ENCODE measurements around the gene TFAP2C.
A peak's percentile ranks its signal among the peaks of the same experiment; 100 is the strongest.
"Not testable (repeated sequence)": the region's sequence is repeated elsewhere in the genome, so short reads cannot be mapped to it uniquely, and the experiment has no call there.

TFAP2C gene

DNA sequence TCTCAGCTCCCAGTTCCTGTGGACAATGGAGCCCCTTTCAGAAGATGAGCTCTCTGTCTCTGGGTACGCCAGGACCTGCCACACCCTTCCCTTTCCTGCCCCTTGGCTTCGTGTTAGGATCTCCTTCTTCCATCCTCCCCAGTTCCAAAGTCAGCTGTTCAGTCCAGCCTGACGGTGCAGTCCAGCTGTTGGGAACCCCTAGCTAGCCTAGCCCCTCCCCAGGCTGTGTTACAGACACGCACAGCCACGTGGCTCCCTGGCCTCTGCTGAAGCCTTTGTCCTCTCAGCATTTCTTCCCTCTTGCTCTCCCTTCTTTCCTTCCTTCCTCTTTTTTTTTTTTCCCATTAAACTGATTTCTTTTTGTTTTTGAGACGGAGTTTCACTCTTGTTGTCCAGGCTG is 12.4 kb upstream of the TFAP2C start:
- DNase-seq (ENCODE audit: low read depth), result no peak

DNA sequence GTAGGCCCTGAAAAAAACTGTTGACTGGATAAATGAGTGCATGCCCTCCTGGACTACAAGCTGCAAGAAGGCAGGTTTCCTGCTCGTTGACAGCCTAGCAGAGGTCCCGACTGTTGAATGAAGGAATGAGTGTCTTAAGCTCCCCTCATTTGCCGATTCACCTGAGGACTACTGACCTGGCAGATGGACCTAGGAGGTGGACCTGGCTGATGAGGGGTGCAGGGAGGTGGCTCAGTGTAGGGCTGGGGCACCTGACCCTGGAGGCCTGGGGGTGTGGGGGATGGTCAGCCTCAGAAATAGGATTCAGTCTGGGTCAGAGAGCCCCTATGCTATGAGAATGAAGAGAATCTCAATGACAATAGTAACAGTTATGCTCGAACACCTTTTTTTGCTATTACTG is 11.6 kb upstream of the TFAP2C start:
- no peak for DNase-seq (ENCODE audit: low read depth)

DNA sequence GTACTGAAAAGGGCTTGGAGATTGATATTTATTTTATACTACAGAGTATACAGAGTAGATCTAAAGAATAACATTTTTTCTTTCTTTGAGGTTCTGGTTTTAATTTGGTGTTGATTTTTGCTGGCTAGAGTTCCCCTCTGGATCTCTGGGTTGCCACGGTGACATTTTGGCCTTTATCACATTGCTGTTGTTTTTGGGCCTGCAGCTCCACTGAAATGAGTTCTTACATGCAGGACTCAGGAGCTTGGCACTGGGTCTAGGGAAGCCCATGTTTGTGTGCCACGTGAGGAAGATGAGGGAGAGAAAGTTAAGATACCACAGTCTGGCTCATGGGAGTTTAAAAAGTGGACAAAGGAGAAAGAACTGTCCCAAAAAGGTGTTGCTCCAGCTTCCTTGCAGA is 7.4 kb upstream of the TFAP2C start:
- DNase-seq (ENCODE audit: low read depth), result no peak

DNA sequence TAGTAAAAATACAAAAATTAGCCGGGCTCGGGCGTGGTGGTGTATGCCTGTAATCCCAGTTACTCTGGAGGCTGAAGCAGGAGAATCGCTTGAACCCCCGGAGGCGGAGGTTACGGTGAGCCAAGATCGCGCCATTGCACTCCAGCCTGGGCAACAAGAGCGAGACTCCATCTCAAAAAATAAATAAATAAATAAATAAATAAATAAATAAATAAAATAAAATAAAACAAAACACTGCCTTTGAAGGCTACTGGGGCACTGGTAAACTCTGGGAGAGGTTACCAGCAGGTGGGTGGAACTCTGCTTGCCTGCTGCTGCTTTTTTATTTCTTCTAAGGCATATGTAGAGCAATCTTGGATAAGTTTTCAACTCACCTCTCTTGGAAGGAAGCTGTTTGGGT is 5.2 kb upstream of the TFAP2C start:
- not testable (repeated sequence) for DNase-seq (ENCODE audit: low read depth)

DNA sequence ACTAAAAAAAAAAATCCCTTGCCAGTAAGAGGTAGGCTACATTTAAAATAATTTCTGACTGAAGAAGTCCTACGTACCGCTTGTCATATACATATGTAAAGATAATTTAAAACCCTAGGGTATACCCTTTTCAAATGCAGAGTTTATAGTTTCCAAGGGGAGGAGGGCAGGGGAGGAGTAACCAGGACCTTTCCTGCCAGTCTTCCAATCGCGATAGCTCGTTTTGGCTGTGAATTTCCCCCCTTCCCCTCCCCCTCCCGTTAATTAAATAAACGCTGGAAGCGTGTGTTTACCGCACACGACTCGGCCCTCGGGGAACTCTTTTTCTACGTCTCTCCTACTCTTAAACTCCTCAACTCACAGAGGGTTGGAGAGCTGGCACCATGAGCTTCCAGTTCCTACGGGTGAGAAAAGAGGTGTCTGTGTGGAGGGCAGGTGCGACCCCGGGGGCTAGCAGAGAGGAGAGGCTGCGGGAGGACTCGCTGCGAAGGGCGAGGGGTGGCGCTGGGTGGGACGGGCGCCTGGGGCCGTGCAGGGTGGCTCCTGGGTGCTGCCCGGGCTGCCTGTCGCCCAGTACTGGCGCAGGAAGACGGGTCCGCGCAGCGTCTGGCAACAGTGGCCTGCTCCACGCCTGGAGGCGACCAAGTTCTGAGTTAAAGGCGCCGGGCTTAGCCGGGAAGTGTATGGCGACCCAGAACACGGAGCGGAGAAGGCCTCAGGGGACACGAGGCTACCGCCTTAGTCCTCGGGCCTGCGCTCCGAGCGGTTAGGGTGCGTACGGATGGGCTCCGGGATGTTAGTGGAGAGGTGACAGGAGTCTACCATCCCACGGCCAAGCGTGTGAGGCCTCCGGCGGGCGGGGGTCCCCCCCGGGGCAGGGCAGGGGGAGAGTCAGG is 4.1 kb upstream of the TFAP2C start:
- DNase-seq (ENCODE audit: low read depth), result no peak

DNA sequence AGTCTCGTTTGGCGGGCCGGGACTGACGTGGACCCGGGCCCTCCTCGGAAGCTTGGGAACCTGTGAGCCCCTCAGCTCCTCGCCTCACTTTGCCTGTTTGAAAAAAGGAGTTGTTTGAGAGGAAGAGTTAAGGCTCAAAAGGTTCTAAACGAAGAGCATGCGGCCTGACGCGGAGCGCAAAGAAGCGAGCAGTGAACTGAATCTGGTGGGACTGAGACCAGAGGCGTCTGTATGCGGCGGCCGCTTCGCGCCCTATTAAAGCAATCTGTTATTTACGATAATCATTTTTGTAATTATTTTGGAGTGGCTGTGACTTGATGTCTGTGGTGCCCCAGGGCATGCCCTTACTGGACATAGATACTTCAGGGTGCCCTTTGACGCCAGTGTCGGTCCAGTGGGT is 3.3 kb upstream of the TFAP2C start:
- no peak for DNase-seq (ENCODE audit: low read depth)

DNA sequence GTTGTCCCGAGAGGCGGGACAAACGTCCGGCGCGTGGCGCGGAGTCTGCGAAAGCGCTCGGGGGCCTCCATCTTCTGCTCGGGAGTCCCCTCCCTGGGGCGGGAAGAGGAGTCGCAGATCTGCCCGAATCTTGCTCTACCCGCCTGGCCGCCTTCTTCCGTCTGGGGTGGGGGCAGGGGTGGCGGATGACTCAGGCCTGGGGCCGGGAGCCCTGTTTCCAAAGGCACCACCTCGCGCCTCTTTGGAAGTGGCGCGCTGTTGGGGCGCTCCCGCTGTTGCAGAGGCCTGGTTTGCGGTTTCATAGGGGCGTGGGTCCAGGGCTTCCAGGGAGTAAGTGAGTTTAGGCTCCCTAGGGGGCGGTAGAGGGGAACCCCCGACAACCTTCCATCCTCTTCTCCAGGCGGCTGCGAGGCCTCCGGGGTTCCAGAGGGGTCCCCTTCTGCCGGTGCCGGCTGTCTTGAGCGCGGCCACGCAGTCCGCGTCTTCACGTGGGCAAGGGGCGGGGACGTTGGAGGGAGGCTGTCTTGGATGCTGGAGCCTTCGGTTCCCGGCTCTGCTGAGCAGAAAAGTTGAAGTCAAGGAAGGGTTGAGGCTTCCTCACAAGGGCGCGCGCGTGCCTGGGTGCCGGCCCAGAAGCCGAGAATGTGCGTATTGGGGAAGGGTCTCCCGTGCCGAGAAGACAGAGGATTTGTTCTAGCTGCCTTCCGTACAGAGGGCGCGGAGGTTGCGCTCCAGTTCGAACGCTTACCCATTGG is 2.6 kb upstream of the TFAP2C start:
- no peak for DNase-seq (ENCODE audit: low read depth)

DNA sequence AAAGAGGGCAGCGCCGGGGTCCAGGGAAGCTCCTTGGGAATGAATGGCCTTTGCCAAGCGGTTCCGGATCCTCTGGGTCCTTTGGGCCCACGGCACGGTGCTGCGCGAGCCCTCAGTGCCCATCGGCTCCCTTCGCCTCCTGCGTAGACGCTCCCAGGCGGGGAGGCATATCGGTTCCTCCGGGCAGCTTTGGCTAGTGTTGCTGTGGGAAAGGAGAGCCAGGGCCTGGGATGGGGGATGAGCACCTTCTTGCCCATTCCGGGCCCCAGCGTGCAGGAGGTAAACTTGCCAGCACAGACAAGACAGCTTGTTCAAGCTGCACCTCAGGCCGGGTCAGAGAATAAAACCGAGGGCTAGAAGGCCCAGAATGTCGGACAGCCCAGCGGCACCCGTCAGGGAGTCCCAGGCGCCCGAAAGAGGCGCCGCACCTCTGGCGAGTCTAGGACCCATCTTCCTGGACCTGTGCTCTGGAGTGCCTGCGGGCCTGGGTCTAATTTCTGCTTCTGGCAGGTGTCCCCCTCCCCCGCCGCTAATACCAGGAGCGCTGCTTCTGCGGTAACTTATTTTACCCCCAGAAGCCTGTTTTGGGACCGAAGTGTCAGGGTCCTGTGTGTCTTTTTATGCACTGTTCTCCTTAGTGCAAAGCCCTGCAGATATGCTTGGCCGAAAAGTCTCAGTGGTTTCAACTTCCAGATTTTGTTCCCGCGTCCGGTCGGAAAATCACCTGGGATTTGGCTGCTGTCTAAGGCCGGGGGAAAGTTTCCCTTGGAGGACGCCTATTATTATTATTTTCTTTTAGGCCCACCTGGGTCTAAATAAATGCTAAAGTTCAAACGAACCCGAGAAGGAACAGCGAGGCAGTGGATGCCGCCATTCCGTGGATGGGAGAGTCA is 1.7 kb upstream of the TFAP2C start:
- DNase-seq (ENCODE audit: low read depth), result no peak

DNA sequence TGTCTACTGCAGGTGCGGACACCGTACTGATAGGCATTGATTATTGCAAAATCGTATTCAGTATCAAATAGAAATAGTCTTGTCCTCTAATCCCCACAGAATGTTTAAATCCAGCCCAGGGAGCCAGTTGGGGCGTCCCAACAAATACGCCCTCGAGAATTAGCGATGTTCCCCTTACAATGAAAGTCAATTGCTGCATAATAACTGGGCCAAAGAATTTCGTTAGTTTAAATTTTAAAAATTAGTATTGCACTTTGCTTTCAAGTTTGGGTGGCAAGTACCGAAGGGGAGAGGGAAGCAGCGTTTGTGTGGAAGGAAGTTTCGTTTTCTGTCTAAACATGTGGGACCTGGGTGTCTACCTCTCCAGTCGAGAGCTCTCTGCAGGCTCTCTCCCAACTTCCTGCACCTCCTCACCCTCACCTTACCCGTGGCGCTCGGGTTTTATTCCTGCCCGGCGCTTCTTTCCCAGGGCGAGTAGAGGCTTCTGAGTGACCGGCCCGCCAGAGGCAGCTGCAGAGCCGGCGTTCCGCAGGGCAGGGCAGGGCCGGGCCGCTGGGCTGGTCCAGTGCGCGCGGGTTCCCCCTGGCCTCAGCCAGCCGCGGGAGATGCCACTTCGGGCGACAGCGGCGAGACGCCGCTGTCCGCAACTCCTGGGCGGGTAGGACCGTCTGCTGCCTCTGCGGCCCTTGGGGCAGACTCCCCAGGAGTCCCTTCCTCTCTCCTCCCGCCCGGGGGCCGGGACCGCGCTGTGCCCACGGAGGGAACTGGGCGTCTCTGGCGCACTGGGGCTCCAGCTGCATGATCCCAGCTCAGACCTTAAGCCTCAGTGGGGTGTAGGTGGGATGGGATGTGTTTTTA is 862 bp upstream of the TFAP2C start:
- DNase-seq (ENCODE audit: low read depth), result no peak

DNA sequence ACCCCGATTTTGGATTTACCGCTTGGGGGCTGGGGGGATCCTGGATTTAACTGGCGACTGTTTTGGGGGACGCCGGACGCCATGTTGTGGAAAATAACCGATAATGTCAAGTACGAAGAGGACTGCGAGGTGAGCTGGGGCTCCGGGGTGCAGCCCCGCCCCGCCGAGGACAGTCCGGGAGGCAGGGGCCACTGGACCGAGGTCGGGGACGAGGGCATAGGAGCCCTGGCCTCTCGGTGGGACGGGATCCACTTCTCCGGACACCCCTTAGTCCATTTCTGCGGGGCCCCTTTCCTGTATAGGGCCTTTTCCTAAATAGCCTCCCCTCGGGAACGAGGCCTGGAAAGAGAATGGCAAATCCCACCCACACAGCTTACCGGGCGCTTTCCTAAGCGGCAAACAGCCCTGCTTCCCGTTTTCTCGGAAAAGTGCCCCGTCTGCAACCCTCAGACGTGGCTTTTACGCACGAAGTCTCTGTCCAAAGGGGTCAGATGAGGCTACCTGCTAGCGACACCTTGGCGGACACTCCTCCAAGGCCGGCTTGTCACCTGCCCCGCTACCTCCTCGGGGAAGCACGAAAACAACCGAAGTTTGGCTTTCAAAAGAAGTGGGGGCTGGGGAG is 469 bp downstream of the TFAP2C start:
- no peak for DNase-seq (ENCODE audit: low read depth)

DNA sequence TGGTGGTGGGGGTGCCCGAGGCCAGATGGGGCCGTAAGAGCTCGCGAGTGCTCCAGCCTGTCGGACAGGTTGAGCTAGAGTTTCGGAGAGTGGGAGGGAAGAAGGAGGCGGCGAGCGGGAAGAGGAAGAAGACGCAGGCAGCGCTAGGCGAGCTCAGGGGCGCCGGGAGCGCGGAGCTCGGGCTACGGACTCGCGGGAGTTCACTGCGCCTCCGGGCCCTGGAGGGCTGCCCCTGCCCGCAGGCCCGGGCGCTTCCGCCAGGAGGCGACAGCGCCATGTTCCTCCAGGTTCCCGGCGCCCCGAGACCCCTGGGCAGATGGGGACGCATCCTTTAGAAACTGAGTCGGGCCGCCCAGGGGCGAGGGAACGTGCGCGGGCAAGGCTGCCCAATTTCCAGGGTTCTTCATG is 984 bp downstream of the TFAP2C start:
- no peak for DNase-seq (ENCODE audit: low read depth)

DNA sequence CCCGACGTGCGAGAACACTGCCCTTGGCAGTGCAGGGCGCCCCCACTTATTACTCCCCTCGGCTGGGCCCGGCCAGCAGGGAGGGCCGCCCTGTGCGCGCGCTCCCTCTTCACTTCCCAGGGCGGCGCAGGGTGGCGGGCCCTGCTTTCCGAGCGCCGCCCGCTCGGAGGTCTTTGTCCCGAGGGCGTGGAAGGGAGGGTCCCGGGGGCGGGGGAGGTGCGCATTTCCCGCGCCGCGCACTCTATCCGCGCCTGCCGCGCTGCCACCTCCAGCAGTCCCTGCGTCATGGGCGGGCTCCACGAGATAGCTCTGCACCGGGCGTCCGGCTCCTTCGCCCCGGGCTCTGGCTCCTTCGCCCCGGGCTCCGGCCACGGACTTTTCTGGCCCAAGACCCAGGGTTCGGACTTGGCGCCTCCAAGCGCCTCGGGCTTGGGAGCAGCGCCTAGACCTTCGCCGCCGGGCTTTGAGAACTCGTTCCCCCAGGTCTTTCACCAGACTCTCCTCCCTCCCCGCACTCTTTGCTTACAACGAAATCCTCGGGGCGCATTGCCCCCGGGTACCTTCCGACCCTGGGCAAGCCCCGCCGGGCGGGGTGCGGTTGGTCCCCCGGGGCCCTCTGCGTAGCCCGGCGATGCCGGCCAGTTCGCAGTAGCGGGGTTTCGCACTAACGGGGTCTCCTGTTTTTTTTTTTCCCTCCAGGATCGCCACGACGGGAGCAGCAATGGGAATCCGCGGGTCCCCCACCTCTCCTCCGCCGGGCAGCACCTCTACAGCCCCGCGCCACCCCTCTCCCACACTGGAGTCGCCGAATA is 1.6 kb downstream of the TFAP2C start:
- no peak for DNase-seq (ENCODE audit: low read depth)

DNA sequence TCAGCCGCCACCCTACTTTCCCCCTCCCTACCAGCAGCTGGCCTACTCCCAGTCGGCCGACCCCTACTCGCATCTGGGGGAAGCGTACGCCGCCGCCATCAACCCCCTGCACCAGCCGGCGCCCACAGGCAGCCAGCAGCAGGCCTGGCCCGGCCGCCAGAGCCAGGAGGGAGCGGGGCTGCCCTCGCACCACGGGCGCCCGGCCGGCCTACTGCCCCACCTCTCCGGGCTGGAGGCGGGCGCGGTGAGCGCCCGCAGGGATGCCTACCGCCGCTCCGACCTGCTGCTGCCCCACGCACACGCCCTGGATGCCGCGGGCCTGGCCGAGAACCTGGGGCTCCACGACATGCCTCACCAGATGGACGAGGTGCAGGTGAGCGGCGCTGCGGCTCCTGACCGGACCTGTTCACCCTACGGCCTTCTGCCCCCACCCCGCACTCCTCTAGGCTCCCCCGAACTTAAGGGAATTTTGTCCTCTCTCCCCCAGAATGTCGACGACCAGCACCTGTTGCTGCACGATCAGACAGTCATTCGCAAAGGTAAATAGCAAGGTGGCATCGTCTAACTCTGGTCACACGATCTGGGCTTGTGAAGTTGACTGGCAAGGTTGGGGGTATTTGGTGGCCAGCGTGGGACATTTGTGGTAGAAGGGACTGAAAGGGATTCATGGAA is 2.3 kb downstream of the TFAP2C start:
- no peak for DNase-seq (ENCODE audit: low read depth)

DNA sequence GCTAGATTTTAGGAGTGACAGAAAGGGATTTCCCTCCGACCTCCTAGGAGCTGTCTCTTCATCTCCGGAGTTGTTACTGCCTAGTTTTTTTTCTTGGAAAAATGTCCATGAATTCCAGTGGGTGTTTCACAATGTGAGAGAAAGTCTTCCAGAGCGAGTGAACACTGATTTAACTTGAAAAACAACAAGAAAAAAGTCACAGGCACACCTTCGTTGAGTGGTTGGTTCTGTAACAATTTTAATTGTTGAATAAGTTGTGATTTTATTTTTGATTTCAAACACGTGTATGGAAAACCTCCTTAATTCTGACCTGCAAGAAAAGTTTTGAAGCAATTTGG is 2.9 kb downstream of the TFAP2C start:
- no peak for DNase-seq (ENCODE audit: low read depth)

DNA sequence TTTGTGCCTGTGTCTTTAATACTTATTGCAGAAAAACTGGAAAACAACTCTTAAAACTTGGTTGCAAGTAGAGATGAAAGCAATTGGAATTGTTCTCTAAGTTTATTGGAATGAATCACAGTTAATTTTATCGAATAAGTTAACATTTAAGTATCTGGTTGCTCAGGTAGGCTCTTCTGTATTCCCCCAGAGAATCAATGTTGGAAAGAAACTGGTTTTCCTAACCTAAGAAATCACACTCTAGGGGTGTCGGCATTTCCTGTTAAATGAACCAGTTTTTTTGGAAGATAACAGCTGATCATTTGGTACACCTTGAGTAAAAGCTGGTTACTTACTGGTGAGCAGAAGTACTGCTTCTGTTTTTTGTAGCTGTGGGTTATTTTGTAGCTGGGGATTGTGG is 5.2 kb downstream of the TFAP2C start:
- no peak for DNase-seq (ENCODE audit: low read depth)

DNA sequence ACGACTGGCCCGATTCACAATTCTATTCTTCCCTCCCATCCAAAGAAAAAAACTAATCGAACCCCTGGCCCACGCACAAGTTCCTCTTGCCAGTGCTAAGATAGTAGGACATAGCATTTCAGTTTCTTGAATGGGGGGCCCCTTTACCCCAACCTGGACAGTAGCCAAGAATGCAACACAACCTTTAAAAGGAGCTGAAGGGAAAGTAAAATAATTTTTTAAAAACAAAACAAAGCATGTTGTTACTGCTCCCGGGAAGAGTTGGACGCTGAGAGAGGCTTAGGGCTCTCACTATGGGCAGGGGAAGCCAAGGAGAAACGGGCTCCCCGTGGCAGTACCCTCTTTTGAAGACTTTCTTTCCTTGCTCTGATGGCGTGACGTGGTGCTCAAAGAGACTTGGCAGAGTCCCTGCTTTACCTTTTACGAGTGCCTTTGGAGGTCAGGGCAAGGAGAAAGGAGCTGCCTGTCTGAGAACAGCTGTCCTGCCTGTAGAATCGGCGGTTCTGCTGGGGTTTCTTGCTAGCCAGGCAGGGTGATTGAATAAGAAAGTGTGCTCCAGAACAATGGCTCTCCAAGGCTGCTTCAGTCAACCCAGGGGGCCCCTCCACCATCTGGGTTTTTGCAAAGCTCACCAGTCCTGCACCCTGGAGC is 5.8 kb downstream of the TFAP2C start:
- no peak for DNase-seq (ENCODE audit: low read depth)

DNA sequence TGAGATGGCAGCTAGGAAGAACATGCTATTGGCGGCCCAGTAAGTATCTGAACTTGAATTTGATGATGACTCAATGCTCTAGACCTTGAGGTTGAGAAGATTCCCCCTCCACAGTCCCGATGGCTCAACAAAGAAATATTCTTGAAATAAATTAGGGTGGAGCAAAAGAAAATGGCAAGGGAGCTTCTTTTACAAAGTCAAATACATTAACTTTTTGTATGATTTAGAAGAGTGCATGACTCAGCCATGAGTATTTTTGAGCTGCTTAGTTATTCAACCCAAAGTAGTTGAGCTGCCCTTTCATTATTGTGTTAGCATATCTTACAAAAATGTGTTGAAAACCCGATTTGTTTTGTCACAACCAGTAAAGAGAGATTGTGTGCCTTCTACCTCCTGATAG is 7.6 kb downstream of the TFAP2C start:
- peak; percentile 18 for DNase-seq (ENCODE audit: low read depth)

DNA sequence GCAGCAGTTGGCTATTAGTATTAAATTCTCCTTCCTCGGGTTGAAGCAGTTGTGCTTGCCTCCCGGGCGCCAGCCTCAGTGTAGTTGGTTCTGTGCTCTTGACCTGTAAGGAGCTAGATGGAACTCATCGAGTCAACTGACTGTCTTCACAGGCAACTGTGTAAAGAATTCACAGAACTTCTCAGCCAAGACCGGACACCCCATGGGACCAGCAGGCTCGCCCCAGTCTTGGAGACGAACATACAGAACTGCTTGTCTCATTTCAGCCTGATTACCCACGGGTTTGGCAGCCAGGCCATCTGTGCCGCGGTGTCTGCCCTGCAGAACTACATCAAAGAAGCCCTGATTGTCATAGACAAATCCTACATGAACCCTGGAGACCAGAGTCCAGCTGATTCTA is 8.5 kb downstream of the TFAP2C start:
- no peak for DNase-seq (ENCODE audit: low read depth)

DNA sequence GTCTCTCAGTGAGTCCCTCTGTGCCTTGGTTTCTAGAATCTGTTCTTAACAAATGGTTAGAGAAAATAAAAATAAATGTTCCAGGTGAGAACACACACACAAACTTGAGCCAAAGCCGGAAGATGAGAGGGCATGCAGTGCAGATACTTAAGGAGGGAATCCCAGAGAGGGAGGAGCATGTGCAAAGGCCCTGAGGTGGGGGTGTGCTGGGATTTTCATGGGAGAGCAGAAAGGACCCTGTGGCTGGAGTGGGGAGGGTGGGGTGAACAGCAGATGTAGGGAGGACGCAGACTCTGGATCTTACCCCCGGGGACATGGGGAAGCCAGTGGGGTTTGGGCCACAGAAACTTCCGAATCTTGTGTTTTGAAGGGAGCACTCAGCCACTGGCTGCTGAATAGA is 17.5 kb downstream of the TFAP2C start:
- no peak for DNase-seq (ENCODE audit: low read depth)

All from stromal cell of bone marrow (primary cell).